HEK293 (cell line): Measurements from ENCODE around the gene C14orf119.

Source experiments
- CTCF ChIP-seq: fragments of 450-650 bp; formaldehyde crosslinking; IDR thresholded peaks from 2 replicates; pipeline ENCODE4 v1.5.1; 2016; ENCODE audit warnings: missing biosample characterization, missing genetic modification characterization
- MZF1 ChIP-seq: fragments of 450-650 bp; formaldehyde crosslinking; IDR thresholded peaks from 2 replicates; pipeline ENCODE4 v1.5.1; 2017; ENCODE audit warnings: missing biosample characterization, missing genetic modification characterization, borderline replicate concordance
- ZEB2 ChIP-seq: fragments of 450-650 bp; formaldehyde crosslinking; IDR thresholded peaks from 2 replicates; pipeline ENCODE4 v1.5.1; 2016; ENCODE audit warnings: missing biosample characterization, missing genetic modification characterization
- ZXDB ChIP-seq: fragments of 450-650 bp; formaldehyde crosslinking; IDR thresholded peaks from 2 replicates; pipeline ENCODE4 v1.5.1; 2016; ENCODE audit warnings: missing biosample characterization, missing genetic modification characterization

GRCh38 chr14:23054000-23054811 lies 41.1 kb upstream of the C14orf119 start:
- TF ChIP-seq CTCF (tag by site-specific recombination), result peak; percentile 70
- no peak for TF ChIP-seq MZF1
- TF ChIP-seq ZXDB (tag by site-specific recombination), result no peak
- no peak for TF ChIP-seq ZEB2 (tag by site-specific recombination)
